HepG2 (cell line): ENCODE measurements around the gene BSN. TPM values are rescaled to one million over a fixed set of nuclear protein-coding genes. Genes with fewer than 3 reads are reported as not detected.

Experiments used
- SP5 ChIP-seq: IDR thresholded peaks from 2 replicates; pipeline ENCODE4 v1.6.1; 2016; ENCODE audit warnings: low read depth, borderline replicate concordance
- TARDBP ChIP-seq: sonication (generic); formaldehyde crosslinking; IDR thresholded peaks from 2 replicates; pipeline ENCODE4 v1.8.0; 2022; ENCODE audit warnings: mild to moderate bottlenecking, missing genetic modification reagents
- YY1 ChIP-seq: IDR thresholded peaks from 2 replicates; pipeline ENCODE4 v1.6.1; 2011; ENCODE audit warnings: low read length, low read depth, moderate library complexity, mild to moderate bottlenecking; ENCODE audit not compliant: insufficient read depth, insufficient replicate concordance
- ZBTB43 ChIP-seq: sonication (generic); formaldehyde crosslinking; conservative IDR thresholded peaks from 2 replicates; pipeline ENCODE4 v1.4.0; 2020; ENCODE audit warnings: missing genetic modification reagents
- ZMAT3 ChIP-seq: sonication (generic); formaldehyde crosslinking; conservative IDR thresholded peaks from 2 replicates; pipeline ENCODE4 v1.7.0; 2021; ENCODE audit warnings: missing genetic modification reagents
- ZMYM3 ChIP-seq: sonication (generic); formaldehyde crosslinking; IDR thresholded peaks from 2 replicates; pipeline ENCODE4 v1.5.1; 2020; ENCODE audit warnings: mild to moderate bottlenecking, missing genetic modification reagents
- ZNF598 ChIP-seq: sonication (generic); formaldehyde crosslinking; IDR thresholded peaks from 2 replicates; pipeline ENCODE4 v1.5.1; 2020; ENCODE audit warnings: mild to moderate bottlenecking, missing genetic modification reagents, borderline replicate concordance
- polyA plus RNA-seq, 8 experiments: library from polyadenylated mRNA; depleted of rRNA in 3 of 8; stranded (reverse) in 7 of 8; unstranded in 1 of 8; fragments of >200 nt; fragmentation: Illumina TruSeq in 4 of 8; extraction: Trizol in 4 of 8; gene quantifications; 2 replicates each; pipeline versions ENCODE4 v1.2.1 to v1.2.3, GENCODE V29; 2011 to 2016; ENCODE audit warnings: low read depth in 4 of 8, missing spikeins in 1 of 8, mixed read lengths in 1 of 8; ENCODE audit not compliant: insufficient read depth in 1 of 8
- total RNA-seq, 5 experiments: library from RNA; depleted of rRNA; stranded (reverse); fragments of >200 nt; fragmentation: Illumina TruSeq; extraction: Trizol; gene quantifications; 2 replicates each; pipeline ENCODE4 v1.2.3, GENCODE V29; 2016; ENCODE audit warnings: low read depth in 1 of 5
- TF ChIP-seq, protein P1 (sequence below): sonication (generic); formaldehyde crosslinking; IDR thresholded peaks from 2 replicates; pipeline ENCODE4 v1.5.0; 2020; ENCODE audit warnings: mild to moderate bottlenecking, missing genetic modification reagents, moderate library complexity
- TF ChIP-seq, protein P2 (sequence below): sonication (generic); formaldehyde crosslinking; IDR thresholded peaks from 2 replicates; pipeline ENCODE4 v1.8.0; 2022; ENCODE audit warnings: low read depth, missing genetic modification reagents
- TF ChIP-seq, protein P3 (sequence below): sonication (generic); formaldehyde crosslinking; IDR thresholded peaks from 2 replicates; pipeline ENCODE4 v1.5.1; 2020; ENCODE audit warnings: missing genetic modification reagents, mild to moderate bottlenecking, borderline replicate concordance

Gene BSN
- total and polyA plus RNA-seq, 2 of the 13 experiments (the other 11 are each of a cell fraction or from before 2014, with no cell fraction given): 0.42 to 0.86 TPM

DNA sequence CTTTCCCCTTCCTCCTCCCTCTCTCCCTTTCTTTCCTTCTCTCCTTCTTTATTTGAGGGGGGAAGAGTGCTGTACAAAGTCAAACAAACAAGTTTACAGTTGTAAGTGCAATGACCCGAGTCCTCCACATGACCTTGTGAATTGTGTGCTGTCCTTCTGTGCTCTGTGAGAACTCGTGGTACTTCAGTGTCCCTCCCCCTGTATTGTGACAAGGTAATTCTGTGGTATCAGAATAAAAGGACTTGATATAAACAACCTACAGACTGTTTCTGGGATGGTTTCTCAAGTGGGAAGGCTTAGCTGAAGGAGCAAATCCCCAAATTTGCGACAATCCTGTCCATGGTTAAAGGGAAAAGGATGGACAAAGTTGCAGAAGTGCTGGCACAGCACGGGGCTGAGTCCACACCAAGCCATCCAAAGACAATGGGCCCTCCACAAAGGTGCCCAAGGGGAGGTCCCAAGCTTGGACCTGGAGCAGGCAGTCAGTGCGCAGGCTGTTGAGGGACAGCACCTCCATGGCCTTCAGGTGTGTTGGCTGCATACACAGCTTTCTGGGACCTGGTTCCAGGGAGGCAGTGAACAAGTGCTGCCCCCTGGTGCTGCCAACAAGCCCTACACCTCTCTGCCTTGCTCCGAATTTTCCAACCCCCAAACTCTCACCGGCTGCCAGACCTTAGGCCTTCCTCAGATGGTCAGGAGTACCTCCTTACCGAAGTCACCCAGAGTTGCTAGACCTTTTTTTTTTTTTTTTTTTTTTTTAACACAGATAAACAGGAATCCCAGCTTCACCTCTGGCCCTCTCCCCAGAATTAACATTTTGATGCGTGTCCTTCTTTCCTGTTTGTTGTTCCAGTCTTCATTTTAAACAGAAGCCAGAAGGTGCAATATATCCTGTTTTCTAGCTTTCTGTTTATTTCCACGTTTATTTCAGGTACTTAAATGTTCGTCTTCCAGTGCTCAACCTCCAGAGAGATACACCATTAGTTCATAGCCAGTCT, 117.3 kb downstream of the BSN start (continued):
- 0 out of 2 replicates have a peak, but pooled peaks have one; percentile 30 for TF ChIP-seq ZBTB43
- TF ChIP-seq, protein P1, sequence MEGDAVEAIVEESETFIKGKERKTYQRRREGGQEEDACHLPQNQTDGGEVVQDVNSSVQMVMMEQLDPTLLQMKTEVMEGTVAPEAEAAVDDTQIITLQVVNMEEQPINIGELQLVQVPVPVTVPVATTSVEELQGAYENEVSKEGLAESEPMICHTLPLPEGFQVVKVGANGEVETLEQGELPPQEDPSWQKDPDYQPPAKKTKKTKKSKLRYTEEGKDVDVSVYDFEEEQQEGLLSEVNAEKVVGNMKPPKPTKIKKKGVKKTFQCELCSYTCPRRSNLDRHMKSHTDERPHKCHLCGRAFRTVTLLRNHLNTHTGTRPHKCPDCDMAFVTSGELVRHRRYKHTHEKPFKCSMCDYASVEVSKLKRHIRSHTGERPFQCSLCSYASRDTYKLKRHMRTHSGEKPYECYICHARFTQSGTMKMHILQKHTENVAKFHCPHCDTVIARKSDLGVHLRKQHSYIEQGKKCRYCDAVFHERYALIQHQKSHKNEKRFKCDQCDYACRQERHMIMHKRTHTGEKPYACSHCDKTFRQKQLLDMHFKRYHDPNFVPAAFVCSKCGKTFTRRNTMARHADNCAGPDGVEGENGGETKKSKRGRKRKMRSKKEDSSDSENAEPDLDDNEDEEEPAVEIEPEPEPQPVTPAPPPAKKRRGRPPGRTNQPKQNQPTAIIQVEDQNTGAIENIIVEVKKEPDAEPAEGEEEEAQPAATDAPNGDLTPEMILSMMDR (CRISPR knock-in tag): peak; percentile 95
- peak; percentile 64 for TF ChIP-seq TARDBP (CRISPR knock-in tag)
- peak; percentile 90 for TF ChIP-seq SP5 (CRISPR knock-in tag)
- TF ChIP-seq, protein P2, sequence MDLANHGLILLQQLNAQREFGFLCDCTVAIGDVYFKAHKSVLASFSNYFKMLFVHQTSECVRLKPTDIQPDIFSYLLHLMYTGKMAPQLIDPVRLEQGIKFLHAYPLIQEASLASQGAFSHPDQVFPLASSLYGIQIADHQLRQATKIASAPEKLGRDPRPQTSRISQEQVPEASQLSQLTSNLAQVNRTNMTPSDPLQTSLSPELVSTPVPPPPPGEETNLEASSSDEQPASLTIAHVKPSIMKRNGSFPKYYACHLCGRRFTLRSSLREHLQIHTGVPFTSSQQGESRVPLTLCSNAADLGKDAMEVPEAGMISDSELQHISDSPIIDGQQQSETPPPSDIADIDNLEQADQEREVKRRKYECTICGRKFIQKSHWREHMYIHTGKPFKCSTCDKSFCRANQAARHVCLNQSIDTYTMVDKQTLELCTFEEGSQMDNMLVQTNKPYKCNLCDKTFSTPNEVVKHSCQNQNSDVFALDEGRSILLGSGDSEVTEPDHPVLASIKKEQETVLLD (CRISPR knock-in tag): no peak
- TF ChIP-seq, protein P3, sequence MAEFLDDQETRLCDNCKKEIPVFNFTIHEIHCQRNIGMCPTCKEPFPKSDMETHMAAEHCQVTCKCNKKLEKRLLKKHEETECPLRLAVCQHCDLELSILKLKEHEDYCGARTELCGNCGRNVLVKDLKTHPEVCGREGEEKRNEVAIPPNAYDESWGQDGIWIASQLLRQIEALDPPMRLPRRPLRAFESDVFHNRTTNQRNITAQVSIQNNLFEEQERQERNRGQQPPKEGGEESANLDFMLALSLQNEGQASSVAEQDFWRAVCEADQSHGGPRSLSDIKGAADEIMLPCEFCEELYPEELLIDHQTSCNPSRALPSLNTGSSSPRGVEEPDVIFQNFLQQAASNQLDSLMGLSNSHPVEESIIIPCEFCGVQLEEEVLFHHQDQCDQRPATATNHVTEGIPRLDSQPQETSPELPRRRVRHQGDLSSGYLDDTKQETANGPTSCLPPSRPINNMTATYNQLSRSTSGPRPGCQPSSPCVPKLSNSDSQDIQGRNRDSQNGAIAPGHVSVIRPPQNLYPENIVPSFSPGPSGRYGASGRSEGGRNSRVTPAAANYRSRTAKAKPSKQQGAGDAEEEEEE: no peak
- TF ChIP-seq YY1: peak; percentile 49
- TF ChIP-seq ZNF598: no peak
- TF ChIP-seq ZMYM3: 0 out of 2 replicates have a peak, but pooled peaks have one; percentile 41
- TF ChIP-seq ZMAT3 (CRISPR knock-in tag): peak; percentile 36; the same call in 1 of the 2 replicates
